Astrocyte (in vitro differentiated cells and primary cell): ENCODE results near the gene LIN7C.

Experiments
- EZH2 ChIP-seq: IDR thresholded peaks from 2 replicates; pipeline ENCODE4 v1.6.1; 2012; ENCODE audit warnings: mild to moderate bottlenecking, low read length, inconsistent platforms; ENCODE audit not compliant: insufficient read depth
- TF ChIP-seq, protein P1 (sequence below): IDR thresholded peaks from 2 replicates; pipeline ENCODE4 v1.5.1; 2011; ENCODE audit warnings: low read depth, mild to moderate bottlenecking, inconsistent platforms, low read length, moderate library complexity; ENCODE audit not compliant: insufficient read depth

DNA sequence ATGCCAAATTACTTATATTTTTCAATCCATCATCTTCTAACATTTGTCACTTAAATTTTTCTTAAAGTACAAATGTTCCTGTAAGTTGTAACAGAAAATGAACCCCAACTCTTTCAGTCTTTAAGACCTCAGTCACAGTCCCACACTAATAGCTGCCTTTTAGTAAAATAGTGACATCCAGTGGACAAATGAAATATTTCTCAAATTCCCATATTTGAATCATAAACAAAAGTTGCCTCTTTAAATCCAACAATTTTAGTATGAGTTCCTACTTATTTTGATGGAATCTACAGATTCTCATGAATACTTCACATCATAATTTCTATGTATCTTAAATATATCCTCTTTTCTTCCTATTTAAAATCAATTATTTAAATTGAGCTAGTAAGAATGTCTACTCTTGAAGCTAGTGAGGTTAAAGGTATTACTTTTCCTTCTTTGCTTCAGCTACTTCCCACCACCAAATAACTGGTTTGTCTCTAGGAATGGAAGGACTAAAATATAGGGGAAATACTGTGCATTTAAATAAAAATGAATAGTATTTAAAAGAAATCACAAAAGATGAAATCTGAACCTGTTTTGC, 9.2 kb downstream of the LIN7C start:
- TF ChIP-seq, protein P1, sequence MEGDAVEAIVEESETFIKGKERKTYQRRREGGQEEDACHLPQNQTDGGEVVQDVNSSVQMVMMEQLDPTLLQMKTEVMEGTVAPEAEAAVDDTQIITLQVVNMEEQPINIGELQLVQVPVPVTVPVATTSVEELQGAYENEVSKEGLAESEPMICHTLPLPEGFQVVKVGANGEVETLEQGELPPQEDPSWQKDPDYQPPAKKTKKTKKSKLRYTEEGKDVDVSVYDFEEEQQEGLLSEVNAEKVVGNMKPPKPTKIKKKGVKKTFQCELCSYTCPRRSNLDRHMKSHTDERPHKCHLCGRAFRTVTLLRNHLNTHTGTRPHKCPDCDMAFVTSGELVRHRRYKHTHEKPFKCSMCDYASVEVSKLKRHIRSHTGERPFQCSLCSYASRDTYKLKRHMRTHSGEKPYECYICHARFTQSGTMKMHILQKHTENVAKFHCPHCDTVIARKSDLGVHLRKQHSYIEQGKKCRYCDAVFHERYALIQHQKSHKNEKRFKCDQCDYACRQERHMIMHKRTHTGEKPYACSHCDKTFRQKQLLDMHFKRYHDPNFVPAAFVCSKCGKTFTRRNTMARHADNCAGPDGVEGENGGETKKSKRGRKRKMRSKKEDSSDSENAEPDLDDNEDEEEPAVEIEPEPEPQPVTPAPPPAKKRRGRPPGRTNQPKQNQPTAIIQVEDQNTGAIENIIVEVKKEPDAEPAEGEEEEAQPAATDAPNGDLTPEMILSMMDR, result peak; percentile 42
- TF ChIP-seq EZH2, result no peak
